CD1c-positive myeloid dendritic cell (primary cell): ENCODE results near the gene CDK6.
A peak's percentile ranks its signal among the peaks of the same experiment; 100 is the strongest.

ENCODE experiments used
- DNase-seq: peaks from one replicate; pipeline ENCODE4 v3.0.0-alpha.2; 2016; ENCODE audit errors: extremely low spot score

CDK6 gene

GRCh38 chr7:92845736-92846135 lies 9.4 kb upstream of the CDK6 start:
- DNase-seq: no peak

- no peak for DNase-seq
Observed at GRCh38 chr7:92843781-92844180, 7.4 kb upstream of the CDK6 start.

GRCh38 chr7:92843034-92843760 lies 6.8 kb upstream of the CDK6 start:
- DNase-seq: no peak

- DNase-seq: no peak
Observed at GRCh38 chr7:92841192-92841591, 4.8 kb upstream of the CDK6 start.

- no peak for DNase-seq
Observed at GRCh38 chr7:92840316-92840715, 3.9 kb upstream of the CDK6 start.

GRCh38 chr7:92839901-92840300 lies 3.5 kb upstream of the CDK6 start:
- no peak for DNase-seq

- no peak for DNase-seq
Observed at GRCh38 chr7:92838934-92839333, 2.6 kb upstream of the CDK6 start.

- no peak for DNase-seq
Observed at GRCh38 chr7:92837000-92837749, 802 bp upstream of the CDK6 start.

GRCh38 chr7:92835851-92836488 lies 403 bp downstream of the CDK6 start:
- DNase-seq: peak; percentile 71

GRCh38 chr7:92835261-92835850 lies 1.0 kb downstream of the CDK6 start:
- DNase-seq: peak; percentile 73

- no peak for DNase-seq
Observed at GRCh38 chr7:92834507-92835260, 1.7 kb downstream of the CDK6 start.

GRCh38 chr7:92833766-92834506 lies 2.4 kb downstream of the CDK6 start:
- peak; percentile 78 for DNase-seq

GRCh38 chr7:92833024-92833765 lies 3.2 kb downstream of the CDK6 start:
- peak; percentile 85 for DNase-seq

- DNase-seq: no peak
Observed at GRCh38 chr7:92832534-92833023, 3.8 kb downstream of the CDK6 start.

- peak; percentile 58 for DNase-seq
Observed at GRCh38 chr7:92831716-92832533, 4.4 kb downstream of the CDK6 start.

- peak; percentile 65 for DNase-seq
Observed at GRCh38 chr7:92830532-92831110, 5.8 kb downstream of the CDK6 start.

GRCh38 chr7:92830027-92830426 lies 6.3 kb downstream of the CDK6 start:
- DNase-seq: no peak

GRCh38 chr7:92827464-92828120 lies 8.8 kb downstream of the CDK6 start:
- DNase-seq: no peak
